ENCODE results near the gene MYL3.

Gene MYL3

GRCh38 chr3:46852839-46853355 is 10.3 kb downstream of the MYL3 start:
- TF ChIP-seq, protein P1, sequence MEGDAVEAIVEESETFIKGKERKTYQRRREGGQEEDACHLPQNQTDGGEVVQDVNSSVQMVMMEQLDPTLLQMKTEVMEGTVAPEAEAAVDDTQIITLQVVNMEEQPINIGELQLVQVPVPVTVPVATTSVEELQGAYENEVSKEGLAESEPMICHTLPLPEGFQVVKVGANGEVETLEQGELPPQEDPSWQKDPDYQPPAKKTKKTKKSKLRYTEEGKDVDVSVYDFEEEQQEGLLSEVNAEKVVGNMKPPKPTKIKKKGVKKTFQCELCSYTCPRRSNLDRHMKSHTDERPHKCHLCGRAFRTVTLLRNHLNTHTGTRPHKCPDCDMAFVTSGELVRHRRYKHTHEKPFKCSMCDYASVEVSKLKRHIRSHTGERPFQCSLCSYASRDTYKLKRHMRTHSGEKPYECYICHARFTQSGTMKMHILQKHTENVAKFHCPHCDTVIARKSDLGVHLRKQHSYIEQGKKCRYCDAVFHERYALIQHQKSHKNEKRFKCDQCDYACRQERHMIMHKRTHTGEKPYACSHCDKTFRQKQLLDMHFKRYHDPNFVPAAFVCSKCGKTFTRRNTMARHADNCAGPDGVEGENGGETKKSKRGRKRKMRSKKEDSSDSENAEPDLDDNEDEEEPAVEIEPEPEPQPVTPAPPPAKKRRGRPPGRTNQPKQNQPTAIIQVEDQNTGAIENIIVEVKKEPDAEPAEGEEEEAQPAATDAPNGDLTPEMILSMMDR (conservative IDR thresholded peaks at IDR 0.05; ENCODE audit: low read depth) = no peak
- DNase-seq (ENCODE audit: low spot score) = no peak
- no peak overlapping the region for H3K27ac ChIP-seq
- ChIA-PET POLR2A (ENCODE audit: low non-redundant PET) (no interaction called here), CTCF (no interaction called here)

DNA sequence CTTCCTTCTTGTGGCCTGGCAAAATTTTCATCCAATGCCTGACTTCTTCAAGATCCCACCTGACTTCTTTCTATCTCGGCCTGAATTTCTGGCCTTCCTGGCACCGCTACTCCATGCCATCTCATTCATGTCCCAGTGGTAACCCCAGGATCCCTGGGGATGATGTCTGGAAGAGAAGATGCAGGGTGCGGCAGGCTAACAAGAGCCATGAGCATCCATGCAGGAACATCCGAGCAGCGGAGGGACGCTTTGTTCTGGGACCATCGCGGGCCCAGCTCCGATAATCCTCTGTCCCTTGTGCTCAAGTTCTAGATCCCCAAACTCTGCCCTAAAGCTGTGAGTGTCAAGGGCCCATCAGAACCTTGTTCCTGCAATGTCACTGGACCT is 10.9 kb downstream of the MYL3 start:
- CTCF ChIA-PET = no interaction called here
- DNase-seq (ENCODE audit: low spot score) = no peak
- TF ChIP-seq, protein P1 (conservative IDR thresholded peaks at IDR 0.05; ENCODE audit: low read depth) = no peak
- no peak overlapping the region for H3K27ac ChIP-seq
- POLR2A ChIA-PET (ENCODE audit: low non-redundant PET) = no interaction called here

GRCh38 chr3:46851364-46852333 is 11.6 kb downstream of the MYL3 start:
- H3K27ac ChIP-seq = no peak overlapping the region
- POLR2A ChIA-PET (ENCODE audit: low non-redundant PET) = no interaction called here
- DNase-seq (ENCODE audit: low spot score) = no peak
- CTCF ChIA-PET = interaction anchor here (0.7 kb wide), 1 partner anchor 155 kb away, joined by 5 read pairs; no protein-coding TSS in a partner anchor
- TF ChIP-seq, protein P1 (conservative IDR thresholded peaks at IDR 0.05; ENCODE audit: low read depth) = no peak

- TF ChIP-seq, protein P1 (conservative IDR thresholded peaks at IDR 0.05; ENCODE audit: low read depth) = no peak
- ChIA-PET POLR2A (ENCODE audit: low non-redundant PET) (no interaction called here), CTCF (no interaction called here)
- no peak overlapping the region for H3K27ac ChIP-seq
- no peak for DNase-seq (ENCODE audit: low spot score)
Measured at GRCh38 chr3:46850468-46850779, 12.8 kb downstream of the MYL3 start.

- no peak overlapping the region for H3K27ac ChIP-seq
- CTCF ChIA-PET = no interaction called here
- DNase-seq (ENCODE audit: low spot score) = no peak
- POLR2A ChIA-PET (ENCODE audit: low non-redundant PET) = no interaction called here
- TF ChIP-seq, protein P1 (conservative IDR thresholded peaks at IDR 0.05; ENCODE audit: low read depth) = no peak
Measured at GRCh38 chr3:46849686-46850467, 13.4 kb downstream of the MYL3 start.

- TF ChIP-seq, protein P1 (conservative IDR thresholded peaks at IDR 0.05; ENCODE audit: low read depth) = no peak
- ChIA-PET CTCF (no interaction called here), POLR2A (ENCODE audit: low non-redundant PET) (no interaction called here)
- H3K27ac ChIP-seq = no peak overlapping the region
- no peak for DNase-seq (ENCODE audit: low spot score)
Measured at GRCh38 chr3:46849045-46849631, 14.1 kb downstream of the MYL3 start.

Measured in RWPE1 (cell line).